Small intestine (tissue), 7 donors: ENCODE results near the gene TMOD1. TPM values are rescaled to one million over a fixed set of nuclear protein-coding genes. Genes with fewer than 3 reads are reported as not detected.
A peak's percentile ranks its signal among the peaks of the same experiment; 100 is the strongest.
"Not testable (repeated sequence)": the region's sequence is repeated elsewhere in the genome, so short reads cannot be mapped to it uniquely, and the experiment has no call there.

Experiments
- DNase-seq, 2 donors: peaks; one replicate each; pipeline versions ENCODE4 v3.0.0 to v3.0.0-alpha.2; 2013
- FAIRE-seq: peaks from 2 replicates; lab custom pipeline; 2012; peaks lifted over from hg19 to GRCh38; lab: Jason Lieb, UNC
- H3K27ac ChIP-seq, 3 donors: one replicate each; pipeline ENCODE4 v1.5.1; 2013; ENCODE audit warnings: low read length in 2 of 3, mild to moderate bottlenecking in 2 of 3, control low read depth in 1 of 3, inconsistent platforms in 1 of 3, low read depth in 1 of 3, moderate library complexity in 1 of 3
- H3K27me3 ChIP-seq, 3 donors: one replicate each; pipeline ENCODE4 v1.6.1; 2013; ENCODE audit warnings: low read length in 3 of 3, inconsistent platforms in 1 of 3; ENCODE audit not compliant: control insufficient read depth in 3 of 3, insufficient read depth in 3 of 3
- H3K36me3 ChIP-seq, 3 donors: one replicate each; pipeline ENCODE4 v1.6.1; 2013; ENCODE audit warnings: low read length in 3 of 3, inconsistent platforms in 1 of 3, low read depth in 1 of 3, mild to moderate bottlenecking in 1 of 3, moderate library complexity in 1 of 3; ENCODE audit not compliant: control insufficient read depth in 3 of 3, insufficient read depth in 2 of 3
- H3K4me1 ChIP-seq, 3 donors: one replicate each; pipeline ENCODE4 v1.6.1; 2013; ENCODE audit warnings: low read length in 2 of 3, inconsistent platforms in 1 of 3, low read depth in 1 of 3, mild to moderate bottlenecking in 1 of 3, moderate library complexity in 1 of 3; ENCODE audit not compliant: control insufficient read depth in 3 of 3, insufficient read depth in 2 of 3
- H3K4me3 ChIP-seq, 3 donors: one replicate each; pipeline ENCODE4 v1.5.1; 2013; ENCODE audit warnings: low read length in 3 of 3, control low read depth in 1 of 3, inconsistent platforms in 1 of 3, low read depth in 1 of 3, mild to moderate bottlenecking in 1 of 3, moderate library complexity in 1 of 3
- H3K9me3 ChIP-seq, 2 donors: one replicate each; pipeline ENCODE4 v1.6.1; 2013; ENCODE audit warnings: low read depth in 1 of 2, low read length in 1 of 2; ENCODE audit not compliant: control insufficient read depth in 2 of 2, insufficient read depth in 1 of 2
- WGBS, 3 donors: extraction: QIAGEN DNeasy Blood & Tissue Kit; methylation state at CpG; one replicate each; pipeline ENCODE4 v1.1.7; 2013; 5-methylcytosine and 5-hydroxymethylcytosine counted together
- polyA plus RNA-seq, 4 donors: library from polyadenylated mRNA; stranded (reverse) in 3 of 4; unstranded in 1 of 4; fragments of 200-250 nt in 3 of 4; fragments of 120-200 nt in 1 of 4; gene quantifications; one replicate each; pipeline versions ENCODE4 v1.2.1 to v1.2.3, GENCODE V29; 2013
- donor health status: healthy with polysubstance abuse.
- donor health status: control.
- donor health status: control.
- donor health status: Bipolar disorder and iron deficiency.
- donor health status: healthy.

Gene TMOD1
- polyA plus RNA-seq, 4 donors = 1.1 to 9.9 (median 1.6) TPM

DNA sequence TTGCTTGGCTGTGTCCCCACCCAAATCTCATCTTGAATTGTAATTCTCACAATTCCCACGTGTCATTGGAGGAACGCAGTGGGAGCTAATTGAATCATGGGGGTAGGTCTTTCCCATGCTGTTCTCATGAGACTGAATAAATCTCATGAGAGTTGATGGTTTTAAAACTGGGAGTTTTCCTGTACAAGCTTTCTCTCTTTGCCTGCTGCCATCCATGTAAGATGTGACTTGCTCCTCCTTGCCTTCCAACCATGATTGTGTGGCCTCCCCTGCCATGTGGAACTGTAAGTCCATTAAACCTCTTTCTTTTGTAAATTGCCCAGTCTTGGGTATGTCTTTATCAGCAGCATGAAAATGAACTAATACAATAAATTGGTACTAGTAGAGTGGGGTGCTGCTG is 118.6 kb downstream of the TMOD1 start:
- H3K9me3 ChIP-seq = peaks cover 0 to 19% of the 10 kb centered on the region in 2 donors
- H3K27me3 ChIP-seq, H3K4me1 ChIP-seq, DNase-seq, H3K4me3 ChIP-seq, FAIRE-seq, H3K27ac ChIP-seq: not testable (repeated sequence)
- peaks cover 0 to 18% (median 2%) of the 10 kb centered on the region in 3 donors for H3K36me3 ChIP-seq
- WGBS, 3 donors = 96 to 98% (median 98%) methylated on average over 2 of the region's 2 CpGs

DNA sequence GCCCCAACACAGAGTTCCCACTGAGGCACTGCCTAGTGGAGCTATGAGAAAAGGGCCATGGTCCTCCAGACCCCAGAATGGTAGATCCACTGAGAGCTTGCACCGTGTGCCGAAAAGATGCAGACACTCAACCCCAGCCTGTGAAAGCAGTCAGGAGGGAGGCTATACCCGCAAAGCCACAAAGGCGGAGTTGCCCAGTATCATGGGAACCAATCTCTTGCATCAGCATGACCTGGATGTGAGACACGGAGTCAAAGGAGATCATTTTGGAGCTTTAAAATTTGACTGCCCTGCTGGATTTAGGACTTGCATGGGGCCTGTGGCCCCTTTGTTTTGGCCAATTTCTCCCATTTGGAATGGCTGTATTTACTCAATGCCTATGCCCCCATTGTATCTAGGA is 121.0 kb downstream of the TMOD1 start:
- not testable (repeated sequence) for DNase-seq, H3K27me3 ChIP-seq, H3K4me1 ChIP-seq, FAIRE-seq, H3K4me3 ChIP-seq, H3K27ac ChIP-seq
- peaks cover 0 to 19% of the 10 kb centered on the region in 2 donors for H3K9me3 ChIP-seq
- H3K36me3 ChIP-seq = peaks cover 0 to 18% (median 0%) of the 10 kb centered on the region in 3 donors
- WGBS, 3 donors = 96 to 99% (median 97%) methylated on average over 5 of the region's 5 CpGs

DNA sequence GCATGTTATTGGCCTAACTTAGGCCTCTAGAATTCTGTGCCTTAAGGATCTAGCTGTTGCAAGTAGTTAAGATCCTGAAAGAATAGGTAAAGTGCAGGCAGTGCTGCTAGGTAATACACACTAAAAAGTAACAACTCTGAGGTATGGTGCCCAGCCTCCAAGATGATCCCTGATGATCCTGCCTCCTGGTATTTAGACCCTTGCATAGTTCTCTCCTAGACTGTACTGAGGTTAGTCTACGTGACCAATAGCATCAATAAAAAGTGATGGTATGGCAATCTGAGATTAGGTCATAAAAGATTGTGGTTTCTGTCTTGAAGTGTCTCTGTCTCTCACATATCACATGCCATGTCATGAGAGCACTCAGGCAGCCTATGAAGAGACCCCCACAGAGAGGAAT is 122.5 kb downstream of the TMOD1 start:
- H3K27me3 ChIP-seq = no peaks in the 10 kb centered on the region
- peaks cover 0 to 16% (median 0%) of the 10 kb centered on the region in 3 donors for H3K36me3 ChIP-seq
- peaks cover 0 to 19% of the 10 kb centered on the region in 2 donors for H3K9me3 ChIP-seq
- H3K4me1 ChIP-seq = peaks cover 0 to 2% (median 0%) of the 10 kb centered on the region in 3 donors
- no peak overlapping the region for H3K27ac ChIP-seq
- DNase-seq (no peak), FAIRE-seq (no peak)
- no peak overlapping the region for H3K4me3 ChIP-seq
- 90 to 98% (median 92%) methylated on average over 1 of the region's 1 CpG for WGBS, 3 donors

DNA sequence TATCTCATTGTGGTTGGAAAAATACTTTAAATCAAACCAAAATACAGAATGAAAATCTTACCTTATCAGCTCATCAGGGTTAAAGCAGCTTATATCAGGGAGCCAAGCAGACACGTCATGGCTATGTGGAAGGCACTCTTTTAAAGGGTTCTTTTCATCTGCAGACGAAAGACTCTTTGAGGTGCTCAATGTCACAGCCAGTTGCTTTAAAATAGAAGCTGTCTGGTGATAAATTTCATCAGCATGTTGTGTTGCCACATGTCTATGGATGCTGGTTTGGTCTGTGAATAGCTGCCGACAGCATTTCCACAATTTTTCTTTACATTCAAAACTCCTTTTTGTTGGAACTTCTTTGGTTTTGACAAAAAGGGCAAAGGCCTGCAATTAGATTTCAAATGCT is 124.2 kb downstream of the TMOD1 start:
- DNase-seq (no peak), FAIRE-seq (no peak)
- Histone ChIP-seq H3K27me3 (no peaks in the 10 kb centered on the region), H3K4me3 (no peak overlapping the region), H3K36me3 (peaks cover 0 to 16% (median 0%) of the 10 kb centered on the region in 3 donors), H3K27ac (no peak overlapping the region), H3K4me1 (peaks cover 0 to 2% (median 0%) of the 10 kb centered on the region in 3 donors), H3K9me3 (peaks cover 0 to 11% of the 10 kb centered on the region in 2 donors)
- 61 to 80% (median 70%) methylated on average over 3 of the region's 3 CpGs for WGBS, 3 donors

DNA sequence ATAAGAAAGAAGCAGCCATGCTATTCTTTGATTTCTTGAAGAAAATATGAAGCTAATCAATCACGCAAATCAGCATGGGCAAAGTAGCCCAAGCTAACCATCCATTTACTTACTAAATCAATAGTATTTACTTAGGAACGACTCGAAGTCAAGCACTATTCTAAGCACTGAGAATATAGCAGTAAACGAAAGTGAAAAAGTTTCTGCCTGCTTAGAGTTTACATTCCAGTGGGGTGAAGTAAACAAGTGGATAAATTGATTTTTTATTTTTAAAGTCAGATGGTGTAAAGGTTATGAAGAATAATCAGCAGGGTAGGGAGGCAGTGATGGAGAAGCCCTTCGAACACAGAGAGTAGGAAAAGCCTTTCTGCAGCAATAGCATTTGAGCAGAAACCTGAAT is 126.2 kb downstream of the TMOD1 start:
- 44 to 56% (median 50%) methylated on average over 5 of the region's 5 CpGs for WGBS, 3 donors
- no peak for DNase-seq
- H3K27me3 ChIP-seq = no peaks in the 10 kb centered on the region
- H3K4me1 ChIP-seq = peaks cover 0 to 6% (median 2%) of the 10 kb centered on the region in 3 donors
- no peak for FAIRE-seq
- no peaks in the 10 kb centered on the region for H3K9me3 ChIP-seq
- no peaks in the 10 kb centered on the region for H3K36me3 ChIP-seq
- peak overlapping the region in 1 of 3 donors; percentile 25 for H3K27ac ChIP-seq
- no peak overlapping the region for H3K4me3 ChIP-seq

DNA sequence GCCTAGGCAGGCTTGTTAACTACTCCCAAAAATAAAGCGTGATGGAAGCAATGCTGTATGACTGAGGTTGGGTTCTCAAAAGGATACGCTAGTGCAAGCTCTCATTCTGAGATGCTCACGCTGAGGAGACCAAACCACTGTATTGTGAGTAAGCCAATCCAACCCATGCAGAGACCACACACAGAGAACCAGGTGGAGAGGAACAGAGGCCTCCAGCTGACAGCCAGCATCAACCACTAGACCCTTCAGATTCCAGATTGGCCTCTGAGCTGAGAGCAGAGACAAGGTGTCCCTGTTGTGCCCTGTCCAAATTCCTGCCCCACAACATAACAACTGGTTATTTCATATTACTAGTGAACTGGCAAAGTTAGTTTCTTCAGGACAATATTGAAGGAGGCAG is 127.2 kb downstream of the TMOD1 start:
- Histone ChIP-seq H3K27me3 (no peaks in the 10 kb centered on the region), H3K27ac (no peak overlapping the region), H3K36me3 (no peaks in the 10 kb centered on the region), H3K9me3 (no peaks in the 10 kb centered on the region), H3K4me1 (peaks cover 0 to 6% (median 2%) of the 10 kb centered on the region in 3 donors), H3K4me3 (no peak overlapping the region)
- FAIRE-seq (no peak), DNase-seq (no peak)
- 87 to 97% (median 95%) methylated on average over 3 of the region's 3 CpGs for WGBS, 3 donors

DNA sequence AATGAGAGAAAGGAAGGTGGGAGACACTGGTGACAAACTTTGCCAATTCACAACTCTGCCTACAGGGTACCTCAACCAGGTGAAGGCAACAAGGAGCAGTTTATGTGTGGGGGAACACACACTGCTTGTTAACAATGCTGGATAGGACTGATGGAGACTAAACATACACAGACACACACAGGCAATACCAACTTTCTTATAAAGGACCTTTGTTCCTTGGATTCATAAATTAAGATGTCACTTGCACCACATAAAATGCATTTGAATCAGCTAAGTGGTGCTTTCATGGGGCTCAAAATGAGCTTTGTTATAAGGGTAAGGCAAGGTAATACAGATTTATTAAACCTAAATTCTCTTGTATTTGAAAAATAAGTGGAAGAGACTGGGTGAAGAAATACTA is 127.7 kb downstream of the TMOD1 start:
- Histone ChIP-seq H3K27me3 (no peaks in the 10 kb centered on the region), H3K9me3 (no peaks in the 10 kb centered on the region), H3K36me3 (no peaks in the 10 kb centered on the region), H3K27ac (no peak overlapping the region), H3K4me1 (peaks cover 0 to 6% (median 2%) of the 10 kb centered on the region in 3 donors), H3K4me3 (no peak overlapping the region)
- DNase-seq (no peak), FAIRE-seq (no peak)

DNA sequence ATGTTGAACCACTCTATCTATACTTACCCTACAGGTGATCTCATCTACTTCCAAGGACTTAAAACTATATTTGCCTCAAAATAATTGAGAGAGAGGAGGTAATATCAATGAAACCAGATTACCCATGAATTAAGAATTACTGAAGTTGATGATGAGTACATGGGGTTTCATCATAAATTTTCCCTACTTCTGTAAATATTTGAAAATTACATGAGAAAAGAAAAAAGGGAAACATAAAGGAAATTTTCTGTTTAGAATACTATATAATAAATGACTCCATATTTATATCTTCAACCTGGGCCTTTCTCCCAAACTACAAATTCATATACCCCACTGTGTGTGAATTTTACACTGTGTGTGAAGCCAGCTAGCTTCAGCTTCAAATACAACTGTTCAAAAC is 129.1 kb downstream of the TMOD1 start:
- peaks cover 2 to 13% (median 7%) of the 10 kb centered on the region in 3 donors for H3K4me1 ChIP-seq
- no peak for FAIRE-seq

More for the DNA sequence above, 129.1 kb downstream of the TMOD1 start:
- Histone ChIP-seq H3K27me3 (no peaks in the 10 kb centered on the region), H3K4me3 (no peak overlapping the region), H3K27ac (no peak overlapping the region), H3K9me3 (no peaks in the 10 kb centered on the region), H3K36me3 (peaks cover 0 to 3% (median 0%) of the 10 kb centered on the region in 3 donors)
- DNase-seq = no peak
